GM19438 (cell line): ENCODE data around the gene COG3.
A peak's percentile ranks its signal among the peaks of the same experiment; 100 is the strongest.
"Not testable (repeated sequence)": the region's sequence is repeated elsewhere in the genome, so short reads cannot be mapped to it uniquely, and the experiment has no call there.

Experiments
- ATAC-seq: cut with Tn5 transposase; IDR thresholded peaks from one replicate; pipeline ENCODE4 v1.9.1; 2021; ENCODE audit warnings: low read depth; ENCODE audit not compliant: unreplicated experiment

The COG3 gene

GRCh38 chr13:45464687-45465453 lies at the start of gene COG3:
COG3 (plus strand) TSS chr13:45464939; CDS start chr13:45465037, 98 bp downstream.
- ATAC-seq: peak; percentile 91

- ATAC-seq: no peak
These were observed 49.6 kb upstream of the COG3 start for GRCh38 chr13:45415112-45415511.

DNA sequence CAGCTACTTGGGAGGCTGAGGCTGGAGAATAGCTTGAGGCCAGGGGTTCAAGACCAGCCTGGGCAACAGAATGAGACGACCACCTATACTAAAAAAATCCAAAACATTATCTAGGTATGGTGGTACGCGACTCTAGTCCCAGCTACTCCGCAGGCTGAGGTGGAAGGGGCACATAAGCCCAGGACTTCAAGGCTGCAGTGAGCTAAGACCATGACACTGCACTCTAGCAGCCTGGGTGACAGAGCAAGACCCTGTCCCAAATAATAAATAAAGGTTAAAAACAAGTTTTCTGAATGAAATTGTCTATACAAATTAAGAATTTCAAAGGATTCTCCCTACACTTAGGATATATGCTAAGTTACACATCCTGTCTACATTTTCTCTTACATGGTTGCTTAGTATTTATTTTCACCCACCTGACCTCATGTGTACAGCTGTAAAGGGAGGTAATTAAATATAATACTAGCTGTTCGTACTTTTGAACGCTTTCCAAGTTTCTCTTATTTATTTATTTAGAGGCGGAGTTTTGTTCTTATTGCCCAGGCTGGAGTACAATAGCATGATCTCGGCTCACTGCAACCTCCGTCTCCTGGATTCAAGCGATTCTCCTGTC lies 48.1 kb upstream of the COG3 start:
- no peak for ATAC-seq

GRCh38 chr13:45417790-45418534 lies 46.8 kb upstream of the COG3 start, which contains the start of gene SLC25A30:
SLC25A30 (minus strand) TSS chr13:45418373; CDS start chr13:45411425, 6,948 bp downstream.
- peak; percentile 90 for ATAC-seq

- ATAC-seq: not testable (repeated sequence)
These were observed 45.4 kb upstream of the COG3 start for GRCh38 chr13:45419389-45419788.

- ATAC-seq: no peak
These were observed 44.8 kb upstream of the COG3 start for GRCh38 chr13:45419945-45420344.

- no peak for ATAC-seq
These were observed 41.9 kb upstream of the COG3 start for GRCh38 chr13:45422731-45423292.

DNA sequence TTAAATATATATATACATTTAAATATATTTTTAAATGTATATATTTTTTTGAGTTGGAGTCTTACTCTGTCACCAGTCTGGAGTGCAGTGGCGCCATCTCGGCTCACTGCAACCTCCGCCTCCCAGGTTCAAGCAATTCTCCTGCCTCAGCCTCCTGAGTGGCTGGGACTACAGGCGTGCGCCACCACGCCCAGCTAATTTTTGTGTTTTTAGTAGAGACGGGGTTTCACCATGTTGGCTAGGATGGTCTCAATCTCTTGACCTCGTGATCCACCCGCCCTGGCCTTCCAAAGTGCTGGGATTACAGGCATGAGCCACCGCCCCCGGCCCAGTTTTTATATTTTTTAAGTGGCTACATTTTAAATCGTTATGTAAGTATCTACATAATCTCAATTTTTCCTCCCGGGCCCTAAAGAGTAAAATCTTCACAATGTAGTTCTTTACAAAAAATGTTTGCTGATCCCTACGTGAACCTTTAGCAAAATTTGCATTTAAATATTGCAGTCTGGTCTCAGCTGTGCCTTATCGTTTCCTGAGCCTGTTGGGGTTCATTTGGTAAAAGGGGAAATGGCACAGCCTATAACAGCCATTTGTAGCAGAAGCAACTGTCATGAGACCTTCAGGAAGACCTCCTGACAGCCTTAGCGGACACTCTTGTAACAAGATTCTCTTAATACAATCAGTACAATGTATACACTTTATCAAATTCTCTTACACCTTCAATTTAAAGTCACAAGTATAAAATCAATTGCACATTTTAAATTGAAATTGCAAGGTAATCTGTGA lies 38.5 kb upstream of the COG3 start:
- ATAC-seq: not testable (repeated sequence)

DNA sequence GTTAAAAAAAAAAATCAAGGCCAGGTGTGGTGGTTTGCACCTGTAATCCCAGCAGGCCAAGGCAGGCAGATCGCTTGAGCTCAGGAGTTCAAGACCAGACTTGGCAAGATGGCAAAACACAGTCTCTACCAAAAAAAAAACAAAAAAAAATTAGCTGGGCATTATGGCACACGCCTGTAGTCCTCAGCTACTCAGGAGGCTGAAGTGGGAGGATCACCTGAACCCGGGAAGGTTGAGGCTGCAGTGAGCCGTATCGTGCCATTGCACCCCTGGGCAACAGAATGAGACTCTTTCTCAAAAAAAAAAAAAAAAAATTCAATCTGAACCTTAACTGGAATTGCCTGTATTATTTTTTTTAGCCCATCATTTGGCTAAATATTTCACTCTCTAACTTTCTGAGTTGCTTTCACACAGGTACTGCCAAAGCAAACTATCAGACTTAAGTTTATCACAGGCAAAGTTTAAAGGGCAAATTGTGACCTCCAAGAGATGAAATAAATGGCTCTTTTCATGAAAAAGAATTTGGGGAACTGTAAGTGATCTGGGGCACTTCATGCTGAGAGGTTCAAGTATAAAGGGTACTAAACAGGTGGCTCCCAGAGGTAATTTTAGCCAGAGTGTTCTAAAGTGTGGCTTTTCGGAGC lies 31.9 kb upstream of the COG3 start:
- ATAC-seq: no peak

DNA sequence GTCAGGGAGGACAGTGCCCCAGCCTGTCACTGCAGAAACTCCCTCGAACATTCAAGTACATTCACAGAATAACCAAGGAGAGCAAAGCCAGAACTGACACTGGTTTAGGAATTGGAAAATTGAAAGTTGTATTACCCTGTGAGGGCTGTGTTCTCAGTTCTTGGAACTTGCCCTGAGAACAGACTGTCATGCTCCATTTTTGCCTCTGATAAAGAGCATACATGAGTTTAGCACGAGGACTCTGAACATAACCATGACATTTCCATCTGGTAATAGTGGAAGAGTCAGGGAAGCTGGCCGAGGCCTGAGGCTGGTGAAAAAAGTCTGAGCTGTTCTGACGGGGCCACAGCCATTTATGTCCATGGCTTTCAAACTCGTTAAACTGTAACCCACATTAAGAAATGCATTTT lies 31.4 kb upstream of the COG3 start:
- no peak for ATAC-seq

DNA sequence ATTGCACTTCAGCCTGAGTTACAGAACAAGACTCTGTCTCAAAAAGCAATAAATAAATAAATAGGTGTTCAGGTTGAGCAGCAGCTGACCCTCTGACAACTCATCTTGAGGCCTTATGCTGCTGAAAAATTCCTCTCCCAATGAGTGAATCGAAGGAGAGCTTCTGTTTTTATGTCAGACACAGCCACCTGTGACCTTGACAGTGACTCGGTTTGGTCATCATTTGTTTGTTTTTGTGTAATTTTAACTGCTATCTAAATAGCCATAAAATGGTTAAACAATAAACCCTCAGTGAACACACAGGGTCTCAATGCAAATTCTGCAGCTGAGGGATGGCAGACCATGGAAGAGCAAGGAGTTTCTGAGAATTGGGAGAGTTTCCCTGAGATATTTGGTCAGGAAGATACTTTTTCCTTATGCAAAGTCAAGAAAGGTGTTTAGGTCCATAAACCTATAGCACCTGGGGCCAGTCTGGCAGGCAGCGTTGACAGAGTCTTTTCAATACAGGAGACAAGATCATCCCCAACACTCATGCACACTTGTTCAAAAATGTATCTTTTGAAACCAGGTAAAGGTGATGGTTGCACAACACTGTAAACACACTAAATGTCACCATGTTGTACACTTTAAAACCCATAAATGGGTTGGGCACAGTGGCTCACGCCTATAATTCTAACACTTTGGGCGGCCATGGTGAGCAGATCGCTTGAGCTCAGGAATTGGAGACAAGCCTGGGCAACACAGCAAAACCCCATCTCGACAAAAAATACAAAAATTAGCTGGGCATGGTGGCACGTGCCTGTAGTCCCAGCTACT lies 30.0 kb upstream of the COG3 start:
- no peak for ATAC-seq

GRCh38 chr13:45436332-45436731 lies 28.4 kb upstream of the COG3 start:
- no peak for ATAC-seq

GRCh38 chr13:45436953-45437352 lies 27.8 kb upstream of the COG3 start:
- ATAC-seq: no peak

DNA sequence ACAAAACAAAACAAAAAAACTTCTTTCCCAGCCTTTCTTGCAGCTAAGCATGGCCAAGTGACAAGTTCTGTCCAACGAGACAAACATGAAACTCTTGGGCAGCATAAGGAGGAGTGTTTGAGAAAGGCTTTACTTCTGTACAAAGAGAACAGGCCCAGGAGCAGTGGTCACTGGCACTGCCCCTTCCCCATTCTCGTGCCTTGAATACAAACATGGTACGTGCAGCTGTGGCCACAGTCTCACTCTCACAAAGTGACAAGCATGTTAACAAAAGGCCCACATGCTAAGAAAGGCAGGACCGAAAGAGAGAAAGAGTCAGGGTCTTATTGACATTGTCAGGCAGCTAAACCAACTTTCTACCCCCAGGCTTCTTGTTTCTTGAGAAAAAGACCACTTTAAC lies 26.8 kb upstream of the COG3 start:
- ATAC-seq: no peak

GRCh38 chr13:45439008-45439407 lies 25.7 kb upstream of the COG3 start:
- no peak for ATAC-seq

DNA sequence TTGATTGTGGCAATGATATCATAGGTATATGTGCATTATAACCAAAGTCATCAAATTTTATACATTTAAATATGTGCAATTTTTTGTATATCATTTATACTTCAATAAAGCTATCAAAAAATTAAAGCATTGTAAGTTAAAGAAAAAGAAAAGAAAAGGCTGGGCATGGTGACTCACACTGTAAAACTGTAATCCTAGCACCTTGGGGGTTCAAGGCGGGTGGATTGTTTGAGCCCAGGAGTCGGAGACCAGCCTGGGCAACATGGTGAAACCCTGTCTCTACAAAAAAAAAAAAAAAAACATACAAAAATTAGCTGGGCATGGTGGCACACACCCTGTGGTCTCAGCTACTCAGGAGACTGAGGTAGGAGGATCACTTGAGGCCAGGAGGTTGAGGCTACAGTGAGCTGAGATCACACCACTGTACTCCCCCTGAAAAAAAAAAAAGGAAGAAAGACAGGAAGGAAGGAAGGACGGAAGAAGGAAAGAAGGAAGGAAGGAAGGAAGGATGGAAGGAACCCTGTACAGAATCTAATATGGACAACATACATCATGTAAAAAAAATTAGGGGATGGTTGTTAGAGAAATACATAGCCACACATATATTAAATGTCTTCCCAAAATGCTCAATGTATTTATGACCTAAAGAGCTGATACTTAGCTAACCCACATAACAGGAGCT lies 24.8 kb upstream of the COG3 start:
- no peak for ATAC-seq

DNA sequence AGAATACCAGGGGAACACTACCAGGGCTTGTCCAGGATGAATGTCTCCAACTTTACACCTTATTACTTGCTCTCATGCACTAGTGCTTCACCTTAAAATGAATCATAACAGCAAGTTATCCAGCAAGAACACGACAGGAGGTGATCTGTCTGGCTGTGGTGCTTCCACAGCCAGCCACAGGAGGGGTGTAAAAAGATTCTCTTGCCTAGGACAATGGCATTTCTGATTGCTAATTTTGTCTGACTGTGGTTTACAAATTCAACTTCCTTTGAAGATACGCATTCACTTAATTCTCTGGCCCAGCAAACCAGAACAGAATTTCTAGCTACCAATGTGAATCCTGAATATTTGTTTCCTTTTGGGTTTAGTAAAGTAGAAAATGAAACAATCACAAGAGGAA lies 23.1 kb upstream of the COG3 start:
- ATAC-seq: no peak

DNA sequence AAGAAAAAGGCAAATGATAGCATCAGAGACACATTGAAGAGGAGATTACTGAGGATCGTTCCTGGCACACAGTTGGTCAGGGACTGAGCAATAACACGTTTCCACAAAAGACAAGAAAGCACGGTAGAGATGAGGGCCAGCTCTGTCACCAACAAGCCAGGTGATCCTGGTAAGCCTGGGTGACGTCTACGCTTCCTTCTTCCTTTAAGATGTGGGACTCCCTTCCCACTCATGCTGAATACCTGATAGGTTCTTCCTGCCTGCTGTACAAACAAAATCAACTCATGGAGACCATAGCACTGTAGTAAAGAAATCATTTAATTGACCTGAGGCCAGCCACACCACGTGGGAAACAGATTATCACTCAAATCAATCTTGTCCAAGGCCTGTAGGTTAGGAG lies 19.7 kb upstream of the COG3 start:
- ATAC-seq: no peak
